K562 (cell line): ENCODE data around the gene COL20A1.

ENCODE experiments used
- CHD2 ChIP-seq: IDR thresholded peaks from 2 replicates; pipeline ENCODE4 v1.6.1; 2011; ENCODE audit warnings: low read depth, low read length
- CTCF ChIP-seq, 3 experiments: IDR thresholded peaks in 2 of 3; conservative IDR thresholded peaks in 1 of 3; 2 replicates each; pipeline ENCODE4 v1.5.1; 2011 to 2012; ENCODE audit warnings: low read length in 3 of 3, mild to moderate bottlenecking in 3 of 3, control low read depth in 2 of 3, improper control_type of control experiment in 1 of 3, inconsistent platforms in 1 of 3, low read depth in 1 of 3, mixed read lengths in 1 of 3, moderate library complexity in 1 of 3; ENCODE audit not compliant: insufficient read depth in 2 of 3
- FIP1L1 ChIP-seq: fragments of 200-400 bp; formaldehyde crosslinking; IDR thresholded peaks from 2 replicates; pipeline ENCODE4 v1.6.1; 2018; ENCODE audit warnings: mild to moderate bottlenecking, low read depth, low read length; ENCODE audit not compliant: poor library complexity, severe bottlenecking
- NBN ChIP-seq: fragments of 450-650 bp; IDR thresholded peaks from 2 replicates; pipeline ENCODE4 v1.6.1; 2016; ENCODE audit warnings: low read depth, mild to moderate bottlenecking
- NKRF ChIP-seq: fragments of 450-650 bp; IDR thresholded peaks from 2 replicates; pipeline ENCODE4 v1.6.1; 2016; ENCODE audit warnings: borderline replicate concordance
- SMC3 ChIP-seq: conservative IDR thresholded peaks from 2 replicates; pipeline ENCODE4 v1.6.1; 2011; ENCODE audit warnings: low read depth, low read length, improper control_type of control experiment; ENCODE audit not compliant: insufficient read depth
- ZBTB8A ChIP-seq: fragments of 450-650 bp; IDR thresholded peaks from 2 replicates; pipeline ENCODE4 v1.6.1; 2018; ENCODE audit warnings: mild to moderate bottlenecking, moderate library complexity; ENCODE audit not compliant: partially characterized antibody
- ZNF263 ChIP-seq: sonication (generic); formaldehyde crosslinking; IDR thresholded peaks from 2 replicates; pipeline ENCODE4 v1.8.0; 2022; ENCODE audit warnings: mild to moderate bottlenecking, missing genetic modification reagents, borderline replicate concordance
- ZZZ3 ChIP-seq: fragments of 450-650 bp; IDR thresholded peaks from 2 replicates; pipeline ENCODE4 v1.6.1; 2016; ENCODE audit warnings: antibody characterized with exemption, mild to moderate bottlenecking, moderate library complexity
- TF ChIP-seq, protein P1 (sequence below), 2 experiments: fragments of 450-650 bp; formaldehyde crosslinking in 1 of 2; IDR thresholded peaks; 2 replicates each; pipeline versions ENCODE4 v1.4.0 to v1.6.1; 2014 to 2020; ENCODE audit warnings: mild to moderate bottlenecking in 2 of 2, borderline replicate concordance in 1 of 2, low read depth in 1 of 2

DNA sequence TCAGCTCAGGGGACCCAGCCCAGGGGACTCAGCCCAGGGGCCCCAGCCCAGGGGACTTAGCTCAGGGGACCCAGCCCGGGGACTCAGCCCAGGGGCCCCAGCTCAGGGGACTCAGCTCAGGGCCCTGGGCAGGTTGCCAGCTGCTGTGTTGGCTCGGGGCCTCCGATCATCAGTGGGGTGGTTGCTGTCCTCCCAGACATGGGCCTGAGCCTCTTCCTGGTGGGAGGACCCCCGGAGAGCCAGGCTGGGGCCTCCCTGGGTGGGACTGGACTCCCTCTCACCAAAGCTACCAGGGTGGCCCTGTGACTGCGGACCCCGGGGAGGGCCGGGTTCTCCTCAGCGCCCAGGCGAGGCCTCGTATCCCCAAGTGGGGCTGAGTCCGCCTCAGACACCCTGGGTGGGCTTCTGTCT is 4.4 kb downstream of the COL20A1 start:
- TF ChIP-seq NKRF (no peak), ZBTB8A (no peak), CTCF (IDR thresholded peaks at IDR 0.05 in 2 of 3, conservative IDR thresholded peaks at IDR 0.05 in 1 of 3; ENCODE audit: insufficient read depth in 2 of 3, low read depth in 1 of 3, low read length in 3 of 3) (no peak), CHD2 (no peak), FIP1L1 (no peak), ZZZ3 (no peak), ZNF263 (CRISPR knock-in tag) (no peak), SMC3 (no peak), NBN (no peak)
- TF ChIP-seq, protein P1, sequence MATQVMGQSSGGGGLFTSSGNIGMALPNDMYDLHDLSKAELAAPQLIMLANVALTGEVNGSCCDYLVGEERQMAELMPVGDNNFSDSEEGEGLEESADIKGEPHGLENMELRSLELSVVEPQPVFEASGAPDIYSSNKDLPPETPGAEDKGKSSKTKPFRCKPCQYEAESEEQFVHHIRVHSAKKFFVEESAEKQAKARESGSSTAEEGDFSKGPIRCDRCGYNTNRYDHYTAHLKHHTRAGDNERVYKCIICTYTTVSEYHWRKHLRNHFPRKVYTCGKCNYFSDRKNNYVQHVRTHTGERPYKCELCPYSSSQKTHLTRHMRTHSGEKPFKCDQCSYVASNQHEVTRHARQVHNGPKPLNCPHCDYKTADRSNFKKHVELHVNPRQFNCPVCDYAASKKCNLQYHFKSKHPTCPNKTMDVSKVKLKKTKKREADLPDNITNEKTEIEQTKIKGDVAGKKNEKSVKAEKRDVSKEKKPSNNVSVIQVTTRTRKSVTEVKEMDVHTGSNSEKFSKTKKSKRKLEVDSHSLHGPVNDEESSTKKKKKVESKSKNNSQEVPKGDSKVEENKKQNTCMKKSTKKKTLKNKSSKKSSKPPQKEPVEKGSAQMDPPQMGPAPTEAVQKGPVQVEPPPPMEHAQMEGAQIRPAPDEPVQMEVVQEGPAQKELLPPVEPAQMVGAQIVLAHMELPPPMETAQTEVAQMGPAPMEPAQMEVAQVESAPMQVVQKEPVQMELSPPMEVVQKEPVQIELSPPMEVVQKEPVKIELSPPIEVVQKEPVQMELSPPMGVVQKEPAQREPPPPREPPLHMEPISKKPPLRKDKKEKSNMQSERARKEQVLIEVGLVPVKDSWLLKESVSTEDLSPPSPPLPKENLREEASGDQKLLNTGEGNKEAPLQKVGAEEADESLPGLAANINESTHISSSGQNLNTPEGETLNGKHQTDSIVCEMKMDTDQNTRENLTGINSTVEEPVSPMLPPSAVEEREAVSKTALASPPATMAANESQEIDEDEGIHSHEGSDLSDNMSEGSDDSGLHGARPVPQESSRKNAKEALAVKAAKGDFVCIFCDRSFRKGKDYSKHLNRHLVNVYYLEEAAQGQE (IDR thresholded peaks at IDR 0.05; ENCODE audit: borderline replicate concordance) = no peak
- TF ChIP-seq, protein P1 (CRISPR knock-in tag; IDR thresholded peaks at IDR 0.05; ENCODE audit: low read depth) = no peak
